GM18858 (cell line): Measurements from ENCODE around the gene FRAS1.

Source experiments
- ATAC-seq: cut with Tn5 transposase; IDR thresholded peaks from one replicate; pipeline ENCODE4 v1.9.1; 2021; ENCODE audit not compliant: unreplicated experiment

FRAS1 gene

DNA sequence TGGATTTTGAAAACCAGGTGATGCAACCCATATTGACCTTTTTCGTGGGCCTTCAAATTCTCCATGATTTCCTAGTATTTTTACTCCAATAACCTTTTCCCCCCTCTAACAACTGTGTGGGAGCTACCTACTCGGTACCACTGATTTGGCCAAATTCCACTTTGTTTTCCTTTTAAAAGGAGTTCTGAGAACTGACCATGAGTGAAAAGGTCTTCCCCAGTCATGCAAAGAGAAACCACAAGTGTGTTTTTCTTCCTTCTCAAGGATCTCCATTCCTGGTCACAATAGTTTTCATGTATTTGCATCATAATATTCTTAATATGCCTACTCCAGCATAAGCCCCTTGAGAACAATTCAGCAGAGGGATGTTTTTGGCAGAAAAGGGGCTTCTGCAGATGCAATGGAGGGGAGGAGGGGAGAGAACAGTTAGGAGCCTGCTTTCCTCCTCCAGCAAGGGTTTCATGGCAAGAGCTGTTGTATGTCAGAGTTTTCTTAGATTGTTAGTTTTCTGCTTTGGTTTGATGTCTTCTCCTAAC is 299.2 kb downstream of the FRAS1 start:
- no peak for ATAC-seq

DNA sequence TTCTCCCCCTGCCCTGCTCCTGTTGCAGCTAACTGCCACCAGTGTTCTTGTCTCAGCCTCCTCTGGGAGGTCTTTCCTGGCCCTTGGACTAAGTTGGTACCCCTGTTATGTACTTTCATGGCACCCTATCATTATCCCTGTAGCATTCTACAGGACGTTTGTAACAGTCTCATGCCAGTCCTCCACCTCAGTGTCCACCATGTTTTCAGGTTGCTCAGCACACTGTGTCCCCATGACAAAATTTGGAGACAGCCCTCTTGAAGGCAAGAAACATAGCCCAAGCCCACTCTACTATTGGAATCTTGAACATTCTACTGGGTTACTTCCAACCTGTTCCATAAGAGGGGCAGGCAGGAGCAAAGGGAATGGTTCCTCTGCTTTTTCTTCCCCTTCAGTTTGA is 300.0 kb downstream of the FRAS1 start:
- no peak for ATAC-seq

DNA sequence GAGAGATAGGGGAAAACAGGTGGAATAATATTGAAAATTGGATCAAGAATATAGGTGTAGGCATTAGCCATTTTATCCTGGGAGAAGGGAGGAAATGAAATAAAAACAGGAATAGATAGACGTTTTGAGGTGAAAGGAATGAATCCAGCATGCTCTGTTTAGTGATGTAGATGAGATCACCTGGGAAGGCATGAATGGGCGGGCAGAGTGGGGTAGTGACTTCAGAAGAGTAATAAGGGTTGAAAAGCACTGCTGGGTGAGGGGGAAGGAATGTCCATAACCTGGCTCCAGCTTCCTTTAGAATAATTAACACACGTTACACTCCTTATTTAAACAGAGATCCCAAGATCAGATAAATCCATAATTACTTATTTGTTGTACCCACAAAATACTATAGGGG is 303.3 kb downstream of the FRAS1 start:
- no peak for ATAC-seq

DNA sequence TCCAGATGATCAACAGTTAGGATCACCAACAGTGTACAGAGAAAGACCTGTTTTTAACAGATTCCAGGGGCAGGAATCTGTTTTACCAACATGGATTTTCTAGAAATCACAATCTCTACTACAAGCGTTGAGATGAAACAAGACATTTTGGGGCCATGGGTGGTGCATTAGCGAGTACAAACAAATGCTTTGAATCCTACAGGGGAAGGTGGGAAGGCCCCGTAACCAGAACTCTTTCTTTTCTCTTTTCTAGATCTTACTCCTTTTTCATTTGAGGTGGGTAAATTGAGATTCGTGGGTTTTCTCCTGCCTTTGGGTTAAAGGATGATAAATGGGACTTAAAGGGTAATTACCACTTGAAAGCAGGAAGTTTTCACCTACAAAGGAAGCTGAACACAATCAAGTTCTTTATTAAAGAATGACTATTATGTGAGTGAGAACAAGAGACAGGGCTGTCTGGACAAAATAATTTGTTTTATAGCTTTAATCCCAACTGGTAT is 304.5 kb downstream of the FRAS1 start:
- no peak for ATAC-seq

DNA sequence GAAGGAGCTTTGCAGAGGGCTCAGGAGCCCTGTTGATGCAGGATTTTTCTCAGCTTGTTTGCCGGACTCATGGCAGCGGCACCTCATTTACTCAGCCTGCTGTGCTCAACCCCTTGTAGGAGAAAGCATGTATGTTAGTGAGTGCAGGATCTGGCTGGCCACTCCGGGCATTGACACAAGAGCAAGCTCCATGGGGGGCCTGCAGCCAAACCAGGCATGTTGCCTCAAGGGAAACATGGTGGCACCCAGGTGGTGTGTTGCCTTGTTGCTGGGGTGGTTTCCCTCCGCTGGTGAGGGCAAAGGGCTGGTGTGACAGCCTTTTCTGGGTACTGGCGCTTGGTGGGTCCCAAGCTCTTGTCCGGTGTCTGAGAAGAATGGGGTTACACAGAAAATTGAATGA is 305.2 kb downstream of the FRAS1 start:
- no peak for ATAC-seq

DNA sequence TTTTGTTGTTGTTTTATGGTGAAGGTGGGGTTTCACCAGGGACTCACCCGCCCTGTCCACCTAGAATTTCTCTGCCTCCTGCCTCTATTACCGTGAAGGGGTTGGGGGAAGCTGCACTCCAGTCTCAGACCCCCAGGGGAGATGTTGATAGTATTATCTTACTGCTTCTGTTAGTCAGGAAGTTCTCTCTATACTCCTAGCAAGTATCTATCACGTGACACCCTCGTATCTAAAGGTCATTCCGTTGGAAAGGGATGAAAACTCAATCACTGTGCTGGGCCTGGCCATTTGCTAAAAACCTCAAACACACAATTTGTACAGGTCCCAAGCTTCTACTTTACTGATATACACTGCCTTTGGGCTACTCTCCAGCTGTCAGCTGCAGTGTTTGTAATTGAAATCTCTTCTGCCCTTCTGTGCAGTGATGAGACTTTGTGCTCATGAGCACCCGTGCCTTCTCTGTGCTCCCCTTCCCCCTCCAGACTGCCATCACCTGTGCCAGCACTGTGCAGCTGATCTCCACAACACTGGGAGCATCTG is 306.0 kb downstream of the FRAS1 start:
- no peak for ATAC-seq

DNA sequence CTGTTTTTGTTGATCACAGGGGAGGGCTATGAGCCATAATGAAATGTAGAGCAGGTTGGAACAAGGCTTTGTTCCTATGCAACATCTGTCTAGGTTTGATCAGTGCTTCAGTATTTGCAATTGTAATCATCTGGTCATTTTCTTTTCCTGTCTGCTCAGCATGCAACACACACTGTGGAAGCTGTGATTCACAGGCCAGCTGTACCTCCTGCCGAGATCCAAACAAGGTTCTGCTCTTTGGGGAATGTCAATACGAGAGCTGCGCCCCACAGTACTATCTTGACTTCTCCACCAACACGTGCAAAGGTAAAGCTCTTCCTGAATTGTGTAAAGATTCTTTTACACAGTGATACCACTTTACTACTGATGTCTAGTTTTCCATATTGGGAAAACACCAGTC is 312.6 kb downstream of the FRAS1 start:
- no peak for ATAC-seq

DNA sequence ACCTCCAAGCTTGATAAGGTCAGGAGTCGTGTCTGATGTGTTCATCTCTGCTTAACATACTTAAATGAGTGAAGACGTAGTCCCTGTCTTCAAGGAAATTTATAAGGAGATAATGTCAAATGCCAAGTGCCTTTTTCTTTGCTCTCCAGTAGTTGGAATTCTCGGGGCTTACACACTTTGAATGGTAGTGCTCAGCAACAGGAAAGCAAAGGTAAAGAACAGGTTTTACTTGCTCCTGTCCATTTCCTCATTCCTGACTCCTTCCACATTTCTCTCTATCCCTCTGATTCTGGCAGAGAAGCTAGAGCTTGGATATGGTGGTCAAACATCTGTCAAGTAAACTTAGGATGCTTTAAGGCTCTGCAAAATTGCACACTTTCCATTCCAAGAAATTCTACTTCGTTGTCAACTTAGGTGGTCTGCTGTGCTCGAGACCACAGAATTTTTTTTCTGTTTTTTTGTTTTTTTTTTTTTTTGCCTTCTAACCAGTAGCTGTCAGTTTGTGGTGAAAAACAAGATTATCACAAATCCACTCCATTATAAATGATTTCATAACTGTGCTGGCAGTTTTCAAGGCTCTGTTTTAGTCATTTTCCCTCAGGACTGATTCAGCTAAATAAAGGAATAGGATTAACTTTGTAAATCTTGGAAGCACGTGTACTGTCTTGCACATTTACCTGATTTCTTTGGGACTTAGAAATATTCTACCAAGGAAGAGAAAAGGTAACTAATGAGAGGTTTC is 313.7 kb downstream of the FRAS1 start:
- ATAC-seq, result no peak

DNA sequence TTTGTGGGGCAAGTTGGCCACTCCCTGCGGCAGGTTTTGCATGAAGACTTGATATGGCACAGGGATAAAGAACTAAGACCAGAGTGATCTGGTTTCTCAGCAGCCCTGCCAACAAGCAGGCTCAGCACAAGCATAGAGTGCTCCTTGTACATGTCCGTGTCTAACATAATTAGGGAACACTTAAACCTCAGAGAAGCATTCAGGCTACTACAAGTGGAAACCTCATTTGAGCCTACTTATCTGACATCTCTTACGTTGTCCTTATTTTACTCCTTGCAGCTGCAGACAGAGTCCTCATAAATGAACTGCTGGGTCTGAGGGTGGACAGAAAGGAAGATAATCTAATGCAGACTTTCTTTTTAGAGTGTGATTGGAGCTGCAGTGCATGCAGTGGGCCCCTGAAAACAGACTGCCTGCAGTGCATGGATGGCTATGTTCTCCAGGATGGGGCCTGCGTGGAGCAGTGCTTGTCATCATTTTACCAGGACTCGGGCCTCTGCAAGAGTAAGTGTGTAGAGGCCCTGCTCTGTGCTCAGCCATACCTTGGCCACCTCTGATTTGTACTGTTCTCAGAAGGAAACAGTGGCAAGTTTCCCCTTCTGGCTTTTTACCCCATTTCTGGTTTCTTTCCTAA is 315.3 kb downstream of the FRAS1 start:
- ATAC-seq, result no peak

DNA sequence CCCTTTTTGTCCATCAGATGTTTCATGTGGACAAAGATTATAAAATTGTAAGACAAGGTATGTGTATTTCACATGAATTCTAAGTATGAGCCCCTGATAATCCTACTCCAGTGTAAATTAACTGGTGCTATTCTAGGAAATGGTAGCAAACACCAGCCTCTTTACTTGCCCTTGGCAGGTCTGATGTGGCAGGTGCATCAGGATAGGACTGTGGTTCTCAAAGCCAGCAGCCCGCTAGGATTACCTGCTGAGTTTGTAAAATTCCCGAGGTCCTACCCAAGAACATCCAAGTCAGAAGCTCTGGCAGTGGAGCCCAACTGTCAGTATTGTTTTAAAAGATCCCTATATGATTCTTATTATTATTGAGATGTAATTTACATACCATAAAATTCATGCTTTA is 320.4 kb downstream of the FRAS1 start:
- ATAC-seq, result no peak

DNA sequence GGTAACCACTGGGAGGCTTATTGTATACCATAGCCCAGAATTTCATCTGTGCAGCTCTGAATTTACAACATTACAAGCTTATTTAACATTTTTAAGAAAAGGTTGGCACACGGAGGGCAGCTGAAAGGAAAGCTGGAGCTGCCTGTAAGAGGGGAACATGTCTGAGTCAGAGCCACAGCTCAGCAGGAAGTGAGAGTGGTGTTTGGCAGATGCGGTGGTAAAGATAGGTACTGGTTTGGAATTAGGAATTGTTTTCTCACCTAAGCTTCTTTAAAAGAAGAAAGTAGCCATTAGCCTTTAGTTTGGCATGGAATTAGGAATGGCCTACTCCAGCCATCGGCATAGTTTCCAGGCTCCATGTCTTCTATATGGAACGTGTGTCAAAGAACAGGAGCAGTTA is 321.9 kb downstream of the FRAS1 start:
- ATAC-seq, result no peak

DNA sequence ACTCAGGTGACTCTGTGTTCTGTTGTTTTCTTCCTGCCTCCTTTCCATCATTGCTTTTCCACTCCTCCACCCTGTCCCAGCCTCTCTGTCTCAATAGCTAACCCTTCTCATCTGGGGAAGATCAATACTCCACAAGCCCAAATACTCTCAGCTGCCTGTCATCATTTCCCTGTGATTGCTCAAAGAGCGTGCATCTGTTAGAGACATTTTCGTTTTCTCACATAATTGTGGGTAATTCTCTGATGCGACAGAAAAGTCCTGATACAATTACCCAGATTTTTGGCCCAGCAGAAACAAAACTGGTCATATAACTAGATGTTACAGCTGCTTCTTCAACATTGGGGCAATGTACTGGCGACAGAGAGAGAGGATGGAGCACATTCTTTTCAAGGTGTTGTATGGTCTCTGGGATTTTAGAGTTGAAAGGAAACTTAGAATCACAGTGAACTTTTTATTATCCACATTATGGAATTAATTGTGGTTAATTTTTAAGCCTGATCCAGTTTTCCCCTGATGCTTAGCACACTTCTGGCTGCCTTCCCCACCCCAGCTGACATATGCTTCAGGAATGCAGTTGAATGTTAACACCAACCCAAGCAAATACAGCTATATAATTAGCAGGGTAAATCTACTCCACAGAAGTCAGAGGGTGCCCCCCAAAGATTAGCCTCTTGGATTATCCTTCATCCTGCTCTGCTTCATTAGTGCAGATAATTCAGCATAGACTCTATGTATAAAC is 323.0 kb downstream of the FRAS1 start:
- ATAC-seq, result no peak

DNA sequence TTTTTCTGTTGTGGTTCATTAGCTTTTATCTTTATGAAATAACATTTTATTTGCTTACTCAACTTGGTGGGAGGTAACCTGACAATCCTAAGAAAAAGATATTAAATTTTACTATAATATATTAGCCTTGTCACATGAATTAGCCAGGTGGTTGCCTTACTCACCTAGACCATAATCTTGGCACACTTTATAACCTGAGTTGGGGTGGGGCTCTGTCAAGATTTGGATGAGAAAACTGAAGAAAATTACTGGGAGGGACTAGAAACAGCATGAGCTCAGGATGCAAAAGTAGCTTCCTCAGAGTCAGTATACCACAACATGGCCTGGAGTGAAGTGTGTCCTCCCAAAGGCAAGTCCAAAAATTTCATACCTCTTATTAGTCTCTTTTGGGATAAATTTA is 329.6 kb downstream of the FRAS1 start:
- no peak for ATAC-seq

DNA sequence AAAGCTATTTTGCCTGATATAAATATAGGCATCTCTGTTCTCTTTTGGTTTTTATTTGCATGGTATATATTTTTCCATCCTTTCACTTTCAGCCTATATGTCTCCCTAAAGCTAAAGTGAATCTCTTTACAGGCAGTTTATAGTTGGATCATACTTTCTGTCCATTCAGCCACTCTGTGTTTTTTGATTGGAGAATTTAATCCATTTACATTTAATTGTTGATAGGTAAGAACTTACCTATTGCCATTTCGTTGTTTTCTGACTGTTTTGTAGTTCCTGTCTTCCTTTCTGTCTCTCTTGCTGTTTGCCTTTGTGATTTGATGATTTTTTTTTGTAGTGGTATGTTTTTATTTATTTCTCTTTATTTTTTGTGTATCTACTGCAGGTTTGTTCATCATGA is 338.5 kb downstream of the FRAS1 start:
- no peak for ATAC-seq

DNA sequence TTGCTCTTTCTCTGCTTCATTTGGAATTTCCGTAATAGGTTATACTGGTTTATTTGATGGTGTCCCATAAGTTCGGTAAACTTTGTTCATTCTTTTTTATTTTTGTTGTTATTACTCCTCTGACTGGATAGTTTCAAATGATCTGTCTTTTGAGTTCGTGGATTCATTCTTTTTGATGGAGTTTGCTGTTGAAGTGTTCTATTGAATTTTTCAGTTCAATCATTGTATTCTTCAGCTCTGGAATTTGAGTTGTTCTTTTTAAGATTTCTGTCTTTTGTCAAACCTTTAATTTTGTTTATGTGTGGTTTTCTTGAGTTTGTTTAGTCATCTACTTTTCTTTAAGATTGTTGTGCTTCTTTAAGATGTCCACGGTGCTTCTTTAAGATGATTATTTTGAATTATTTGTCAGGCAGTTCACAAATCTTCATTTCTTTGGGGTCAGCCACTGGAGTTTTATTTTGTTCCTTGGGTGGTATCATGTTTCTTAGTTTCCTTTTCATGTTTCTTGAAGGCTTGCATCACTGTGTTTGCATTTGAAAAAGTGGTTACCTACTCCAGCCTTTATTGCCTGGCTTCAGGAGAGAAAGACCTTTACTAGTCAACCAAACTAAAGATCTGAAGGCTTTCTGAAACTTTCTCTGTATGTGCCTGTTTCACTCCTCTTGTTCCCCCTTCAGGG is 339.6 kb downstream of the FRAS1 start:
- no peak for ATAC-seq

DNA sequence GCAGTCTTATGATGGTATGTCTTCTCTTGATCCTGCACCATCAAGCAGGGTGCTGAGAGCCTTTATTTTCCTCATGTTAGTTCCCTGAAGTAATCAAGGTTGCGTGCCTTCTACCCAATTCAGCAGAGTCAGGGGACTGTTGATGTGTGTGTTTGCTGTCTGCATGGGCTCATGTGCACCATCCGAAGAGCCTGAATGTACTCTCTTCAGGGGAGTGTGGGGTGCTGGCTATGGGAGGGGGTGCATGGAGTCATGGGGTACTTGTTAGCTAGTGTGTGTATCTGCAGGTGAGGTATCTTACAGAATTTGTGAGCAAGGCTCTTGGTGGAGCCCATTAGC is 340.1 kb downstream of the FRAS1 start:
- no peak for ATAC-seq

DNA sequence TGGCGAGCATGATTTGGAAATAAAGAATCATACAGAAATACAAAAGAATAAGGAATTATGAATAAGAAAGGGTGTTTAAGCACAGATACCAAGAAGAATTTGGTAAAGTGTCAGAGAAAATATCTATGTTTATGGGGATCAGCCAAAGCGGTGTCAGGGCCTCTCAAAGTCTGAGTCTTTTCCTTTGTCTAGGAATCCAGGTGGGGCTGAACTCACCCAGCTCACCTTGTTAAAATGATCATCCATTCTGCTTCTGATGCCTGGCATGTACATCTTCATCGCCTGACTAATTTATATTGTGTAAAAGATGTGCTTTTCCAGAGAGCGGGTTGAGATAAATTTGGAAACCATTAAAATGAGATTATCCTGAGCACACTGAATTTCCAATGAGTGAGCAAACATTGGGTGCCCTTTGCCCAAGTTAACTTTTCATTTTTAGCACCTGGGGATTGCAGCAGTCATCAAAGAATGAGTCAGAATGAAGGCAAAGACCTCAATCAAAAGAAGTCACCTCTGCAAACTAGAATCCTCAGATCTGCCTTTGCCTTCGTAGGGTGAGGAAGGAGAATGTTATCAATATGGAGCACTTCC is 352.6 kb downstream of the FRAS1 start:
- no peak for ATAC-seq

DNA sequence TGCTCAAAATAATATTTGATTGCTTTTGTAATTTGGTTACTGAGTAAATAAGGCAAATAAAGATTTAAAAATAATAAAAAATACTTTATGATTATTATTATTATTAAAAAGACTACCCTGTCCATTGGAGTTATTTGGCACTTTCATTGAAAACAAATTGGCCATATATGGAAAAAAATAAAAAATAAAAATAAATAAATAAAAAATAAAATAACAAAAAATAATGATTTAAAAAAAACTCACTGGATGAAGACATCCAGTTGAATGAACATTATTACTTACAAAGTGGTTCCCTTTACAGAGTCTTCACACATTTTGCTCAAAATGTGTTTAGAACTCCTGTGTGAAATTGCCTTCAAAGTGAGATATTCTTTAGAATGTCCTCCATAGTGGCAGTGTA is 353.1 kb downstream of the FRAS1 start:
- no peak for ATAC-seq

DNA sequence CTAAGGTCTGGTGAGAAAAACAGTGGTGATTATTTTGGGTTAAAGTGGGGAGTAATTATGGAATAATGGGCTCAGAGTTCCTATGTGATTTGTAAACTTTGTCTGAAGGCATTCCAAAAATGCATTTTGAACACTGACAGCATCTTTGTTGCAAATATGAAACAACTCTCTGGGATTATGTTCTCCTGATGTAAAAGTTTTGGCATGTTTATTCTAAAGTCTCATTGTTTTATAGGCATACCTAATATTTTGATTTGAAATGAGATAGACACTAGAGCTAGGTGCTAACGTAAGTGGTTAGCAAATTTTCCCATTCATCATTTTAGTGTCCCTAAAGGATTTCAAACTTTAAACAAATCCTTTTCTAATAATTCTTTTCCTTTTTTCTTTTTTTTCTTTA is 353.6 kb downstream of the FRAS1 start:
- no peak for ATAC-seq

DNA sequence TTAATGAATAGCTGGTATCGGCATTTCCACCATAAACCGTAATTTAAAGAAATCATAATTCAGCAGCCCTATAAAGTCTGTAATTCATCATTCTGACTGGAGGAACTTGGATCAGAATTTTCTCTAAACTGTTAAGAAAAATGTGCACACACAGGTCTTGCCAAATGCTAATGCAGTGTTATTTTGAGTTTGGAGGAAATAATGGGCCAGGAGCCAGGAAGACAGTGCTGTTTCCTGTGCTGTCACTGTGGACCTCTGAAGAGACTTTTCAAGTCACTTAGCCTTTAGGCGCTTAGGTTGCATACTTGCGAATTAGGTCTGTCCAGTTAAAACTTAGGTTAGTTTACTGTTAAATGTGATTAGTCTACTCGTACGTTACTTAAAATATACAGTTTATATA is 357.0 kb downstream of the FRAS1 start:
- no peak for ATAC-seq

DNA sequence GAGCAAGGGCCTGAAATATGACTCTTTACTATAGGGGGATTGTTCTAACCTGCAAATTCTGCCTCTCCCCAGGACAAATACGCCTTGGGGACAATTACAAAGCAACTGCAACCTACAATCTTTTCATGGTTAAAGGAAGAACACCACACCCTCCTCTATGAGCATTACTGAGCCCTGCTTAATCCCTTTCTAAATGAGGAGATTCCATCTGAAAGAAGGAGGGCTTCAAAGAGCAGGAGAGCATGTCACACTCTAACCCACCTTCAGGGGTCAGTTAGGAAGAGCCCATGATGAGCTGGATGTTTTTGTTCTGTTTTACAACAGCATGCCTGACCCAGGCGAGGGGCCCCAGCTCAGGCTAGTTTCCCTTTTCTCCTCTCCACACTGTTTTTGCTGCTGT is 360.5 kb downstream of the FRAS1 start:
- ATAC-seq, result no peak
